Endodermal cell (in vitro differentiated cells): Measurements from ENCODE around the gene RASL10B. TPM values are rescaled to one million over a fixed set of nuclear protein-coding genes. Genes with fewer than 3 reads are reported as not detected.

ENCODE experiments used
- DNase-seq: peaks from one replicate; pipeline ENCODE4 v3.0.0-alpha.2; 2017
- H3K27ac ChIP-seq: 2 replicates; pipeline ENCODE4 v1.5.1; 2013; ENCODE audit warnings: mild to moderate bottlenecking, low read depth, low read length, moderate library complexity
- H3K27me3 ChIP-seq: 2 replicates; pipeline ENCODE4 v1.6.1; 2013; ENCODE audit warnings: mild to moderate bottlenecking, low read length, moderate library complexity; ENCODE audit not compliant: insufficient read depth, control insufficient read depth, poor library complexity, severe bottlenecking
- H3K36me3 ChIP-seq: 2 replicates; pipeline ENCODE4 v1.7.0; 2013; ENCODE audit warnings: mild to moderate bottlenecking, low read length, moderate library complexity; ENCODE audit not compliant: control insufficient read depth, insufficient read depth
- H3K4me1 ChIP-seq: one replicate; pipeline ENCODE4 v1.7.0; 2013; ENCODE audit warnings: low read length; ENCODE audit not compliant: control insufficient read depth, insufficient read depth
- H3K4me3 ChIP-seq: 2 replicates; pipeline ENCODE4 v1.5.1; 2013; ENCODE audit warnings: mild to moderate bottlenecking, low read length, moderate library complexity
- H3K9ac ChIP-seq: 2 replicates; pipeline ENCODE4 v1.6.1; 2013; ENCODE audit warnings: mild to moderate bottlenecking, low read length, moderate library complexity; ENCODE audit not compliant: poor library complexity, severe bottlenecking; ENCODE audit errors: extremely low read depth
- H3K9me3 ChIP-seq: 2 replicates; pipeline ENCODE4 v1.6.1; 2013; ENCODE audit warnings: mild to moderate bottlenecking, low read length, moderate library complexity; ENCODE audit not compliant: control insufficient read depth
- H3K27ac Mint-ChIP-seq: 2 replicates; pipeline ENCODE4 v1.8.0; 2020; ENCODE audit warnings: mixed read lengths
- H3K27me3 Mint-ChIP-seq: 2 replicates; pipeline ENCODE4 v1.8.0; 2021; ENCODE audit warnings: mild to moderate bottlenecking, mixed read lengths; ENCODE audit not compliant: insufficient read depth
- H3K36me3 Mint-ChIP-seq: 2 replicates; pipeline ENCODE4 v1.8.0; 2020; ENCODE audit warnings: low read depth, mixed read lengths
- H3K4me1 Mint-ChIP-seq: 2 replicates; pipeline ENCODE4 v1.8.0; 2020; ENCODE audit warnings: mixed read lengths
- H3K4me3 Mint-ChIP-seq: 2 replicates; pipeline ENCODE4 v1.8.0; 2020; ENCODE audit warnings: mild to moderate bottlenecking, moderate library complexity, mixed read lengths
- H3K9me3 Mint-ChIP-seq: 2 replicates; pipeline ENCODE4 v1.8.0; 2020; ENCODE audit warnings: mild to moderate bottlenecking, mixed read lengths
- WGBS, 2 experiments: methylation state at CpG; one replicate each; pipeline versions ENCODE4 v1.1.5 to v1.1.7; 2013; ENCODE audit warnings: missing lambda C conversion rate in 2 of 2, mixed read lengths in 1 of 2; ENCODE audit not compliant: insufficient coverage in 1 of 2, insufficient read length in 1 of 2; 5-methylcytosine and 5-hydroxymethylcytosine counted together
- total RNA-seq, 2 donors: library from RNA; stranded (reverse); fragmentation: NEBNext Ultra II Directional in 1 of 2; extraction: Animal tissue kit (Norgen Biotek cat#: 25700) in 1 of 2; gene quantifications; 2 replicates in 1 of 2; 3 replicates in 1 of 2; pipeline ENCODE4 v1.2.1, GENCODE V29; 2021
- TF ChIP-seq, protein P1 (sequence below): fragments of 200-600 bp; sonication (generic); conservative IDR thresholded peaks from 2 replicates; pipeline ENCODE4 v1.5.0; 2021; ENCODE audit warnings: antibody characterized with exemption, mild to moderate bottlenecking

Gene RASL10B
- total RNA-seq, 2 donors from 2014 or later = 28.6 to 31.9 TPM

DNA sequence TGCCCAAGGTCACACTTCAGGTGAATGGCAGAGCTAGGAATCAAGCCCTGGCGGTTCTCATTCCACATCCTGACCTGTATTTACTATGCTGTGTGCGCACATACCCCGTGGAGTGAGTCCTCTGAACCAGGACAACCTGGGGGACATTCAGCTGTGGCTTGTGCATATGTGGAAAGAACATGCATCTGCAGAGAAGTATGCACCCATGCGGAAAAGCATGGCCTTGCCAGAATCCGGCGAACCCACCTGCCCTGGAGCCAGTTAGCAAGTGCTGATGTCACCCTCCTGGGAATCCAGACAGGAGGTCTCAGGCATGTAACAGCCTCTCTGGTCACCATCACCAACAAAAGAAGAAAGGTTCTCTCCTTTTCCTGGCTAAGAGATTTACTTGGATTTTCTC lies 1.9 kb downstream of the RASL10B start:
- Mint-ChIP-seq H3K4me1 (peaks cover 26% of the 10 kb centered on the region), H3K36me3 (peaks cover 4% of the 10 kb centered on the region), H3K27me3 (peaks cover 30% of the 10 kb centered on the region), H3K4me3 (no peak overlapping the region), H3K27ac (no peak overlapping the region), H3K9me3 (no peaks in the 10 kb centered on the region)
- TF ChIP-seq, protein P1, sequence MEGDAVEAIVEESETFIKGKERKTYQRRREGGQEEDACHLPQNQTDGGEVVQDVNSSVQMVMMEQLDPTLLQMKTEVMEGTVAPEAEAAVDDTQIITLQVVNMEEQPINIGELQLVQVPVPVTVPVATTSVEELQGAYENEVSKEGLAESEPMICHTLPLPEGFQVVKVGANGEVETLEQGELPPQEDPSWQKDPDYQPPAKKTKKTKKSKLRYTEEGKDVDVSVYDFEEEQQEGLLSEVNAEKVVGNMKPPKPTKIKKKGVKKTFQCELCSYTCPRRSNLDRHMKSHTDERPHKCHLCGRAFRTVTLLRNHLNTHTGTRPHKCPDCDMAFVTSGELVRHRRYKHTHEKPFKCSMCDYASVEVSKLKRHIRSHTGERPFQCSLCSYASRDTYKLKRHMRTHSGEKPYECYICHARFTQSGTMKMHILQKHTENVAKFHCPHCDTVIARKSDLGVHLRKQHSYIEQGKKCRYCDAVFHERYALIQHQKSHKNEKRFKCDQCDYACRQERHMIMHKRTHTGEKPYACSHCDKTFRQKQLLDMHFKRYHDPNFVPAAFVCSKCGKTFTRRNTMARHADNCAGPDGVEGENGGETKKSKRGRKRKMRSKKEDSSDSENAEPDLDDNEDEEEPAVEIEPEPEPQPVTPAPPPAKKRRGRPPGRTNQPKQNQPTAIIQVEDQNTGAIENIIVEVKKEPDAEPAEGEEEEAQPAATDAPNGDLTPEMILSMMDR = no peak
- WGBS, 2 experiments = 94 to 95% methylated on average over 4 to 6 of the region's 6 CpGs
- Histone ChIP-seq H3K4me1 (peaks cover 21% of the 10 kb centered on the region), H3K27ac (no peak overlapping the region), H3K9ac (no peak overlapping the region), H3K9me3 (no peaks in the 10 kb centered on the region), H3K36me3 (peaks cover 8% of the 10 kb centered on the region), H3K27me3 (peaks cover 4% of the 10 kb centered on the region), H3K4me3 (no peak overlapping the region)
- DNase-seq = peak; percentile 58

DNA sequence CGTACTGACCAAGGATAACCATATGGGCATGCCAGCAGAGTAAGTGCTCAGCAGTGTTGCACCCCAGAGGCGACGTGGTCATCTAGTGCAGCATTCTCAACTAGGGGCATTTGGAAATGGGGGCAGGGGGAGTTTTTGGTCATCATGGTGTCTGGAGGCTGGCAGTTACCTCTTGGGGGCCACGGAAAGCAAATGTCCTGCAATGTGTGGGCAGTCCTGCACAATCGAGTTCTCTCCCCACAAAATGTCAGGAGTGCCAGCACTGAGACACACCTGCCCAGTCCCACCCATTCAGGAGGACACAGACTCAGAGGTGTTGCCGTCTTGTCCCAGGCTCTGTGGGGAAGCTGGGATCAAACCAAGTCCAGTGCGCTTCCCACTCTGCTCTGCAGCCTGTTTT lies 3.0 kb downstream of the RASL10B start:
- Mint-ChIP-seq H3K4me1 (peaks cover 17% of the 10 kb centered on the region), H3K4me3 (no peak overlapping the region), H3K27ac (no peak overlapping the region), H3K27me3 (peaks cover 40% of the 10 kb centered on the region), H3K36me3 (peaks cover 4% of the 10 kb centered on the region), H3K9me3 (no peaks in the 10 kb centered on the region)
- Histone ChIP-seq H3K27me3 (peaks cover 14% of the 10 kb centered on the region), H3K4me3 (no peak overlapping the region), H3K27ac (no peak overlapping the region), H3K4me1 (peaks cover 13% of the 10 kb centered on the region), H3K9ac (no peak overlapping the region), H3K36me3 (peaks cover 8% of the 10 kb centered on the region), H3K9me3 (no peaks in the 10 kb centered on the region)
- no peak for DNase-seq
- WGBS, 2 experiments = 90 to 95% methylated on average over 7 of the region's 7 CpGs
- TF ChIP-seq, protein P1 = no peak

DNA sequence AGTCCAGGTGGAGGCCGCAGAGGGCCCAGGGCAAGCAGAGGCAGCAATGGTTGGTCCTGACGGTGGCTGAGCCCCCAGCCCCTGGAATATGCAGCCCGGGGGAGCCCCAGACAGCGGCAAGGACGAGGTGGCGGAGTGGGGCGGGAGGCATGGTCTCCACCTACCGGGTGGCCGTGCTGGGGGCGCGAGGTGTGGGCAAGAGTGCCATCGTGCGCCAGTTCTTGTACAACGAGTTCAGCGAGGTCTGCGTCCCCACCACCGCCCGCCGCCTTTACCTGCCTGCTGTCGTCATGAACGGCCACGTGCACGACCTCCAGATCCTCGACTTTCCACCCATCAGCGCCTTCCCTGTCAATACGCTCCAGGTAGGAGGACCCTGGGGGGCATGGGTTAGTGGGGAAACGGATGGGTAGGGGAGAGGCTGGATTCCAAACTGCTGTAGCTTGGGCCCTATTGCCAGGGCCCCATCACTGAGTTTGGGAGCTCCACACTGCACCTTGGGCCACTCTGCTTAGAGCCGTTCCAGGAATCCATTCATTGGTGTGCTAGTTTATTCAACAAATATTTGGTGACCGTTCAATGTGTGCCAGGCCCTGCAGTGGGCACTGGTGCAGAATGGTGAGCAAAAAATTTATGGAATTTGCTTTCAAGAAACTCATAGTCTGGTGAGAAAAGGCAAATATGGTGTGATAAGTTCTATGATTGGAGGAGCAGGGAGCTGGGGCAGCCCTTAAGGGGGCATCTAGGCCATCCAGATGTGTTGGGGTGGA lies 3.8 kb downstream of the RASL10B start:
- WGBS, 2 experiments = 94 to 97% methylated on average over 16 to 29 of the region's 29 CpGs

More for the DNA sequence above, 3.8 kb downstream of the RASL10B start:
- H3K9me3 ChIP-seq = no peaks in the 10 kb centered on the region
- Mint-ChIP-seq H3K27ac (no peak overlapping the region), H3K4me1 (peaks cover 10% of the 10 kb centered on the region), H3K9me3 (no peaks in the 10 kb centered on the region), H3K27me3 (peaks cover 49% of the 10 kb centered on the region), H3K4me3 (no peak overlapping the region), H3K36me3 (peaks cover 4% of the 10 kb centered on the region)
- H3K9ac ChIP-seq = no peak overlapping the region
- no peak overlapping the region for H3K4me3 ChIP-seq
- H3K27me3 ChIP-seq = peaks cover 22% of the 10 kb centered on the region
- TF ChIP-seq, protein P1 = no peak
- H3K27ac ChIP-seq = no peak overlapping the region
- H3K36me3 ChIP-seq = peaks cover 8% of the 10 kb centered on the region
- H3K4me1 ChIP-seq = peaks cover 8% of the 10 kb centered on the region
- DNase-seq = no peak
